Measurements from ENCODE around the gene TGFBRAP1. TPM values are rescaled to one million over a fixed set of nuclear protein-coding genes. Genes with fewer than 3 reads are reported as not detected.

TGFBRAP1 gene
- total and polyA plus RNA-seq, 4 donors = 1.8 to 10.4 (median 6.8) TPM

- Histone ChIP-seq H3K27ac (ENCODE audit: low read depth in 1 of 2, low read length in 2 of 2) (no peak overlapping the region), H3K4me1 (ENCODE audit: control insufficient read depth in 4 of 4, insufficient read depth in 4 of 4, low read length in 3 of 4) (no peaks in the 10 kb centered on the region), H3K27me3 (ENCODE audit: control insufficient read depth in 4 of 4, insufficient read depth in 4 of 4, low read length in 3 of 4) (no peaks in the 10 kb centered on the region), H3K9ac (ENCODE audit: low read depth in 1 of 2, low read length in 2 of 2) (no peak overlapping the region), H3K4me3 (ENCODE audit: low read depth in 1 of 3, low read length in 3 of 3) (no peak overlapping the region), H3K9me3 (ENCODE audit: control insufficient read depth in 4 of 4, low read length in 3 of 4) (no peaks in the 10 kb centered on the region), H3K36me3 (ENCODE audit: control insufficient read depth in 4 of 4, insufficient read depth in 3 of 4, low read depth in 1 of 4, low read length in 3 of 4) (no peaks in the 10 kb centered on the region)
- WGBS = 92% methylated on average over 3 of the region's 3 CpGs
- no peak for DNase-seq (ENCODE audit: low spot score)
- TF ChIP-seq NR2F2 (IDR thresholded peaks at IDR 0.05) (no peak), HNF4A (conservative IDR thresholded peaks at IDR 0.05) (no peak), EGR1 (IDR thresholded peaks at IDR 0.05; ENCODE audit: low read depth in 2 of 2) (no peak), REST (IDR thresholded peaks at IDR 0.05) (no peak), JUND (IDR thresholded peaks at IDR 0.05) (no peak), RAD21 (IDR thresholded peaks at IDR 0.05) (no peak), SP1 (IDR thresholded peaks at IDR 0.05) (no peak), FOXA1 (IDR thresholded peaks at IDR 0.05) (no peak), GABPA (IDR thresholded peaks at IDR 0.05 in 1 of 2, conservative IDR thresholded peaks at IDR 0.05 in 1 of 2) (no peak)
- TF ChIP-seq, protein P1, sequence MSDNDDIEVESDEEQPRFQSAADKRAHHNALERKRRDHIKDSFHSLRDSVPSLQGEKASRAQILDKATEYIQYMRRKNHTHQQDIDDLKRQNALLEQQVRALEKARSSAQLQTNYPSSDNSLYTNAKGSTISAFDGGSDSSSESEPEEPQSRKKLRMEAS (IDR thresholded peaks at IDR 0.05) = no peak
- TF ChIP-seq, protein P2, sequence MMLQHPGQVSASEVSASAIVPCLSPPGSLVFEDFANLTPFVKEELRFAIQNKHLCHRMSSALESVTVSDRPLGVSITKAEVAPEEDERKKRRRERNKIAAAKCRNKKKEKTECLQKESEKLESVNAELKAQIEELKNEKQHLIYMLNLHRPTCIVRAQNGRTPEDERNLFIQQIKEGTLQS (IDR thresholded peaks at IDR 0.05) = no peak
Measured at GRCh38 chr2:105321875-105322646, 7.5 kb downstream of the TGFBRAP1 start.

- Histone ChIP-seq H3K9ac (ENCODE audit: low read depth in 1 of 2, low read length in 2 of 2) (no peak overlapping the region), H3K27me3 (ENCODE audit: control insufficient read depth in 4 of 4, insufficient read depth in 4 of 4, low read length in 3 of 4) (no peaks in the 10 kb centered on the region), H3K4me3 (ENCODE audit: low read depth in 1 of 3, low read length in 3 of 3) (no peak overlapping the region), H3K27ac (ENCODE audit: low read depth in 1 of 2, low read length in 2 of 2) (no peak overlapping the region), H3K36me3 (ENCODE audit: control insufficient read depth in 4 of 4, insufficient read depth in 3 of 4, low read depth in 1 of 4, low read length in 3 of 4) (no peaks in the 10 kb centered on the region), H3K9me3 (ENCODE audit: control insufficient read depth in 4 of 4, low read length in 3 of 4) (no peaks in the 10 kb centered on the region), H3K4me1 (ENCODE audit: control insufficient read depth in 4 of 4, insufficient read depth in 4 of 4, low read length in 3 of 4) (no peaks in the 10 kb centered on the region)
- TF ChIP-seq RAD21 (IDR thresholded peaks at IDR 0.05) = no peak
- TF ChIP-seq, protein P1 (IDR thresholded peaks at IDR 0.05) = no peak
- no peak for TF ChIP-seq SP1 (IDR thresholded peaks at IDR 0.05)
- no peak for TF ChIP-seq RXRA (IDR thresholded peaks at IDR 0.05)
- no peak for TF ChIP-seq HNF4A (conservative IDR thresholded peaks at IDR 0.05)
- no peak for TF ChIP-seq TAF1 (conservative IDR thresholded peaks at IDR 0.05)
- no peak for TF ChIP-seq EGR1 (IDR thresholded peaks at IDR 0.05; ENCODE audit: low read depth in 2 of 2)
- TF ChIP-seq GABPA (IDR thresholded peaks at IDR 0.05 in 1 of 2, conservative IDR thresholded peaks at IDR 0.05 in 1 of 2) = no peak
- TF ChIP-seq FOXA1 (IDR thresholded peaks at IDR 0.05) = no peak
- TF ChIP-seq NR2F2 (IDR thresholded peaks at IDR 0.05) = no peak
- TF ChIP-seq JUND (IDR thresholded peaks at IDR 0.05) = no peak
- TF ChIP-seq, protein P3, sequence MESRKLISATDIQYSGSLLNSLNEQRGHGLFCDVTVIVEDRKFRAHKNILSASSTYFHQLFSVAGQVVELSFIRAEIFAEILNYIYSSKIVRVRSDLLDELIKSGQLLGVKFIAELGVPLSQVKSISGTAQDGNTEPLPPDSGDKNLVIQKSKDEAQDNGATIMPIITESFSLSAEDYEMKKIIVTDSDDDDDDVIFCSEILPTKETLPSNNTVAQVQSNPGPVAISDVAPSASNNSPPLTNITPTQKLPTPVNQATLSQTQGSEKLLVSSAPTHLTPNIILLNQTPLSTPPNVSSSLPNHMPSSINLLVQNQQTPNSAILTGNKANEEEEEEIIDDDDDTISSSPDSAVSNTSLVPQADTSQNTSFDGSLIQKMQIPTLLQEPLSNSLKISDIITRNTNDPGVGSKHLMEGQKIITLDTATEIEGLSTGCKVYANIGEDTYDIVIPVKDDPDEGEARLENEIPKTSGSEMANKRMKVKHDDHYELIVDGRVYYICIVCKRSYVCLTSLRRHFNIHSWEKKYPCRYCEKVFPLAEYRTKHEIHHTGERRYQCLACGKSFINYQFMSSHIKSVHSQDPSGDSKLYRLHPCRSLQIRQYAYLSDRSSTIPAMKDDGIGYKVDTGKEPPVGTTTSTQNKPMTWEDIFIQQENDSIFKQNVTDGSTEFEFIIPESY (IDR thresholded peaks at IDR 0.05) = no peak
- DNase-seq (ENCODE audit: low spot score) = no peak
- 86% methylated on average over 7 of the region's 7 CpGs for WGBS
Measured at GRCh38 chr2:105320651-105321215, 8.8 kb downstream of the TGFBRAP1 start.

All from liver (tissue), 9 donors.